Cardiac septum (tissue), 1 donor: Measurements from ENCODE around the gene NTN4. TPM values are rescaled to one million over a fixed set of nuclear protein-coding genes. Genes with fewer than 3 reads are reported as not detected.
"Not testable (repeated sequence)": the region's sequence is repeated elsewhere in the genome, so short reads cannot be mapped to it uniquely, and the experiment has no call there.

Experiments
- DNase-seq: peaks from one replicate; pipeline ENCODE4 v3.0.0-alpha.2; 2020; ENCODE audit warnings: low spot score
- intact Hi-C: fragments of 100-400 bp; cut with DNase I; formaldehyde crosslinking; loops from one replicate; pipeline ENCODE4 v1.14.0; 2022
- total RNA-seq: library from RNA; stranded (reverse); fragmentation: NEBNext Ultra II Directional; extraction: Animal tissue kit (Norgen Biotek cat#: 25700); gene quantifications from one replicate; pipeline ENCODE4 v1.2.1, GENCODE V29; 2021
- donor health status: DM: no; HTN: no; CAD: no.

Gene NTN4
- total RNA-seq, 1 donor from 2014 or later = 77.8 TPM

DNA sequence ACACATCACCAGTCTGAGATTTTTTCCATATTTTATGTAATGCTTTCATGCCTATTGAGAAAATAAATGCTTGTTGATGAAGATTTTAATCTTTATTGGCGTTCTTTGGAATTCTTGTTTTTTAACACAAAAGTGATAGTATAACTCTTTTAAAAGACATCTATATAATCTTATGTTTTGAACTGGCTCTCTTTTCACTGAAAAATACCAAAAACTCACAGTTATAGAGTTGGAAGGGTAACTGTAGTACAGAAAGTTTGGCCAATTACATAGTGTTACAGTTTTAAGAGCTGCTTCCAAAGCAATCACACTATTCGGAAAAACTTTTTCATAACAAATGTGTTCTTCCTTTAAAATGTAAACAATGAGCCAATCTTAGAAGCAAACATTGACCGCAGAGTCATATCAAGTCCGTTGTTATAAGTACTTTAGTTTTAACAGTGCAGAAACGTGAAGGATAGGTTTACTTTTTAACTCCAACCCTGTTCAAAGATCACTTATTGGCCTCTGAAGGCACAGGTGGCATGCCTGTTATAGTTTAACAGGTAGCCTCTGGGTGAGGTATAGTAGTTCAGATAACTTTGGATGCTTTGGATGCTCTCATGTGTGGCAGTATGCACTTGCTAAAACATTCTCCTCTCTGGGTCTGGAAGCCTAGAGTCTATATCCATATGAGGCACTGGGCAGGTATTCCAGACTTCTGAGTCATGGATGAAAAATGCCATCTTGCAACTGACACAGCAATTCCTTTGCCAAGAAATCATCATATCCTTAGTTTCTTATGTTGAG lies 12.1 kb upstream of the NTN4 start:
- intact Hi-C loops = no loop called here
- no peak for DNase-seq

GRCh38 chr12:95796982-95797289 lies 6.4 kb upstream of the NTN4 start:
- no peak for DNase-seq
- intact Hi-C loops = no loop called here

- DNase-seq = no peak
- intact Hi-C loops = no loop called here
Measured at GRCh38 chr12:95796225-95796981, 5.8 kb upstream of the NTN4 start.

- intact Hi-C loops = loop anchor here (5.0 kb wide), 1 partner anchor 174 kb away; no protein-coding TSS in a partner anchor
- no peak for DNase-seq
Measured at GRCh38 chr12:95790917-95791849, 619 bp upstream of the NTN4 start.

- intact Hi-C loops = loop anchor here (5.0 kb wide), 2 partner anchors 52 to 172 kb away; no protein-coding TSS in a partner anchor
- no peak for DNase-seq
Measured at GRCh38 chr12:95789126-95790032, 1.2 kb downstream of the NTN4 start.

- intact Hi-C loops = loop anchor here (5.0 kb wide), 1 partner anchor 51 kb away; no protein-coding TSS in a partner anchor
Measured at GRCh38 chr12:95788637-95789036, 1.9 kb downstream of the NTN4 start.

GRCh38 chr12:95787274-95787818 lies 3.2 kb downstream of the NTN4 start:
- no peak for DNase-seq
- intact Hi-C loops = loop anchor here (5.0 kb wide), 1 partner anchor 50 kb away; no protein-coding TSS in a partner anchor

More at GRCh38 chr12:95788637-95789036, 1.9 kb downstream of the NTN4 start:
- no peak for DNase-seq

GRCh38 chr12:95784915-95785314 lies 5.6 kb downstream of the NTN4 start:
- DNase-seq = no peak
- intact Hi-C loops = loop anchor here (5.0 kb wide), 1 partner anchor 48 kb away; no protein-coding TSS in a partner anchor

GRCh38 chr12:95784286-95784685 lies 6.3 kb downstream of the NTN4 start:
- intact Hi-C loops = no loop called here
- DNase-seq = no peak

GRCh38 chr12:95775466-95775865 lies 15.1 kb downstream of the NTN4 start:
- intact Hi-C loops, DNase-seq: not testable (repeated sequence)

DNA sequence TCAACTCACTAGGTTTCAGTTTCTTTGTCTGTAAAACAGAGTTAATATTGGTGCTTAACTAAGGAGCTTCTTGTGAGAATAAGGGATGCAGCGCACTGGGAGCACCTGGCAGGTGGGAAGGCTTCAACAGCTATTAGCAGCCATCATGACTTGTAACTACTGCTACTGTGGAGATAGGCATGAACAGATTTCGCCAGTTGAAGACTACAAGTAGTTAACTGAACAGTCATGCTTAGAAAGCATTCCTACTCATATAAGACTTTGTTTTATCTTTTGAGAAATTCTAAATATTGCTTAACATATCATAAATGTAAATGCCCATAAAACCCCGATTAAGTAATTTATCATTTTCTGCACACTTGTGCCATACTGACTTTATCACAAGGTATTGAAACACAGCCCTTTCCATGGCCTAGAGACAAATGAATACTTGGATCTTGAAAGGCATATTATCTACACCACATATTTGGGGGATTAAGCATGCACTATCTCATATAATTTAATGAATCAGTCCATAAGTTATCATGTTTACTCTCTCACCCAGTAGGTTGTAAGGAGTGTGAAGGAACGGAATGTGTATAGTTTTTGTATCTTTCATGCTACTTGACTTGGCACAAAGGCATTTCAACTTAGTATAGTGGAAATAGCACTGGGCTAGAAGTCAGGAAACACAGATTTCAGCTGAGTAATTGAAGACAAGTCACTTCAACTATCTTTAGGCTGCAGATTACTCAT lies 16.1 kb downstream of the NTN4 start:
- no peak for DNase-seq
- intact Hi-C loops = no loop called here

GRCh38 chr12:95773320-95773719 lies 17.2 kb downstream of the NTN4 start:
- DNase-seq = no peak
- intact Hi-C loops = no loop called here

GRCh38 chr12:95767703-95768102 lies 22.9 kb downstream of the NTN4 start:
- intact Hi-C loops = no loop called here
- DNase-seq = no peak

GRCh38 chr12:95766356-95767019 lies 24.1 kb downstream of the NTN4 start:
- intact Hi-C loops = no loop called here

GRCh38 chr12:95764848-95765247 lies 25.7 kb downstream of the NTN4 start:
- intact Hi-C loops = no loop called here
- no peak for DNase-seq

More at GRCh38 chr12:95766356-95767019, 24.1 kb downstream of the NTN4 start:
- DNase-seq = no peak

DNA sequence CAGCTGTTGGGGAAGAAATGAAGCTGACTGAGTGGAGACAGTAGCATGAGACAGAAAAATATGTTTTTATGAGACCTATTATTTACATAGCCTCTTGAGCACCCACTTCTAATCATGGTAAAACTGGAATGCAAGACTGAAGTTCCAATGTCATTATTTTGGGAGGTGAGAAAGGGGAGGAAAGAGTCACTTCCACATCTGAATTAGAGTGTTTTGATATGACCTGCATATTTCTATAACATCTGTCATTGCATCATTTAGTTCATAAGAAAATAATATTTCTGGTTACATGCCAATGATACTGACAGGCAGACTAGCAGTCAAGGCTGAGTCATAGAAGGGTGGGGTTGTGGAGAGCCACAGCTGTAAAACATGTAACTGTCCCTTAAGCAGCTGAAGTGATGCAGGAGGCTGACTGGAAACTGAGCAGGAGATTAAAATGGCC lies 26.7 kb downstream of the NTN4 start:
- no peak for DNase-seq
- intact Hi-C loops = no loop called here

DNA sequence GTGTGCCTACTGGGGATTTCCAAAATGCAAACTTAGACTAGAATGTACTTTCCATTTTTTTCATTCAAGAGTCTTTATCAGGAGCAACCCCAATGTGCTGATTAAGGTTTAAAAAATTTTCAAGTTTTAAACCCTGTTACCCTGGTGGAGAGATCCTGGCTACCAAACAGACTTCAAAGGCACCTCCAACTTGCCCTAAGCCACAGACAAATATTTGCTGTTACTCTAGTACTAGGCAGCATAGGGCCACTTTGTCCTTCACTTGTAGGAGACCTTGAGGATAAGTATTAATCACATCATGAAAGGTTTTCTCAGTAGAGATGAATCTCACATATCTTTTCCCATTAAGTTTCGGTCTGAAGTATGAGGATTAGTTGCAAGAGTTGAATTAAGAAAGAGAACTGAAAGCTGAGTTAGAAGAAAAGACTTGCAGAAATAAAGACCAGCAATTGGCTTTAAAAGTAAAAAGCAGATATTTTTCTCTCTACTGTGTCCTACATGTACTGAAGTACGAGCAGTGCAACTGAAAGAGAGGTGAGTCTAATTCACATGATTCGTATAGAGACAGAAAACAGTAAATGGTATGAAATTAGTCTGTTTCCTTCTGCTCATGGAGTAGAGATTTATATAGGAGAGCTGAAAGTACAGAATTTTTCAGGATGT lies 28.3 kb downstream of the NTN4 start:
- DNase-seq = no peak
- intact Hi-C loops = no loop called here
